Astrocyte (in vitro differentiated cells and primary cell): ENCODE results near the gene RIPOR2. TPM values are rescaled to one million over a fixed set of nuclear protein-coding genes. Genes with fewer than 3 reads are reported as not detected.

Experiments used
- DNase-seq: peaks from one replicate; pipeline ENCODE4 v3.0.0-alpha.2; 2010; ENCODE audit warnings: low read depth
- FAIRE-seq: peaks from 2 replicates; lab custom pipeline; 2011; peaks lifted over from hg19 to GRCh38; lab: Jason Lieb, UNC
- H2AFZ ChIP-seq: 2 replicates; pipeline ENCODE4 v1.6.0; 2012; ENCODE audit warnings: low read depth, low read length, inconsistent platforms
- H3K27ac ChIP-seq: 2 replicates; pipeline ENCODE4 v1.5.1; 2011; ENCODE audit warnings: low read depth, low read length, inconsistent platforms
- H3K27me3 ChIP-seq: 2 replicates; pipeline ENCODE4 v1.6.0; 2011; ENCODE audit warnings: low read length, inconsistent platforms; ENCODE audit not compliant: insufficient read depth
- H3K36me3 ChIP-seq: 2 replicates; pipeline ENCODE4 v1.5.1; 2011; ENCODE audit warnings: low read length, inconsistent platforms; ENCODE audit not compliant: insufficient read depth
- H3K4me1 ChIP-seq: 2 replicates; pipeline ENCODE4 v1.5.1; 2011; ENCODE audit warnings: low read length, inconsistent platforms; ENCODE audit not compliant: insufficient read depth
- H3K4me2 ChIP-seq: 2 replicates; pipeline ENCODE4 v1.6.0; 2012; ENCODE audit warnings: low read length, inconsistent platforms
- H3K4me3 ChIP-seq: 2 replicates; pipeline ENCODE4 v1.5.1; 2011; ENCODE audit warnings: low read depth, mild to moderate bottlenecking, low read length, inconsistent platforms; ENCODE audit not compliant: insufficient read depth
- H3K79me2 ChIP-seq: 2 replicates; pipeline ENCODE4 v1.6.0; 2012; ENCODE audit warnings: mild to moderate bottlenecking, low read length, inconsistent platforms; ENCODE audit not compliant: insufficient read depth
- H3K9ac ChIP-seq: 2 replicates; pipeline ENCODE4 v1.6.0; 2012; ENCODE audit warnings: mild to moderate bottlenecking, low read length, inconsistent platforms
- H3K9me3 ChIP-seq: 2 replicates; pipeline ENCODE4 v1.5.1; 2012; ENCODE audit warnings: low read depth, mild to moderate bottlenecking, low read length, inconsistent platforms; ENCODE audit not compliant: insufficient read depth
- H4K20me1 ChIP-seq: 2 replicates; pipeline ENCODE4 v1.6.0; 2012; ENCODE audit warnings: low read length, inconsistent platforms; ENCODE audit not compliant: insufficient read depth
- H3K27ac Mint-ChIP-seq: one replicate; pipeline ENCODE4 v1.8.0; 2021; ENCODE audit warnings: mild to moderate bottlenecking, mixed read lengths; ENCODE audit not compliant: unreplicated experiment
- H3K27me3 Mint-ChIP-seq: one replicate; pipeline ENCODE4 v1.8.0; 2021; ENCODE audit warnings: low read depth, mixed read lengths; ENCODE audit not compliant: unreplicated experiment
- H3K36me3 Mint-ChIP-seq: one replicate; pipeline ENCODE4 v1.8.0; 2021; ENCODE audit warnings: low read depth, mixed read lengths; ENCODE audit not compliant: unreplicated experiment
- H3K4me1 Mint-ChIP-seq: one replicate; pipeline ENCODE4 v1.8.0; 2021; ENCODE audit warnings: low read depth, mixed read lengths; ENCODE audit not compliant: unreplicated experiment
- H3K4me3 Mint-ChIP-seq: one replicate; pipeline ENCODE4 v1.8.0; 2021; ENCODE audit warnings: mild to moderate bottlenecking, moderate library complexity, mixed read lengths; ENCODE audit not compliant: unreplicated experiment
- H3K9me3 Mint-ChIP-seq: one replicate; pipeline ENCODE4 v1.8.0; 2021; ENCODE audit warnings: mild to moderate bottlenecking, mixed read lengths; ENCODE audit not compliant: unreplicated experiment
- EZH2 ChIP-seq: IDR thresholded peaks from 2 replicates; pipeline ENCODE4 v1.6.1; 2012; ENCODE audit warnings: mild to moderate bottlenecking, low read length, inconsistent platforms; ENCODE audit not compliant: insufficient read depth
- total RNA-seq: library from RNA; stranded (reverse); gene quantifications from 2 replicates; pipeline ENCODE4 v1.2.1, GENCODE V29; 2021
- TF ChIP-seq, protein P1 (sequence below): IDR thresholded peaks from 2 replicates; pipeline ENCODE4 v1.5.1; 2011; ENCODE audit warnings: low read depth, mild to moderate bottlenecking, inconsistent platforms, low read length, moderate library complexity; ENCODE audit not compliant: insufficient read depth

The RIPOR2 gene
- total RNA-seq, 1 donor from 2014 or later, result 0.95 TPM

DNA sequence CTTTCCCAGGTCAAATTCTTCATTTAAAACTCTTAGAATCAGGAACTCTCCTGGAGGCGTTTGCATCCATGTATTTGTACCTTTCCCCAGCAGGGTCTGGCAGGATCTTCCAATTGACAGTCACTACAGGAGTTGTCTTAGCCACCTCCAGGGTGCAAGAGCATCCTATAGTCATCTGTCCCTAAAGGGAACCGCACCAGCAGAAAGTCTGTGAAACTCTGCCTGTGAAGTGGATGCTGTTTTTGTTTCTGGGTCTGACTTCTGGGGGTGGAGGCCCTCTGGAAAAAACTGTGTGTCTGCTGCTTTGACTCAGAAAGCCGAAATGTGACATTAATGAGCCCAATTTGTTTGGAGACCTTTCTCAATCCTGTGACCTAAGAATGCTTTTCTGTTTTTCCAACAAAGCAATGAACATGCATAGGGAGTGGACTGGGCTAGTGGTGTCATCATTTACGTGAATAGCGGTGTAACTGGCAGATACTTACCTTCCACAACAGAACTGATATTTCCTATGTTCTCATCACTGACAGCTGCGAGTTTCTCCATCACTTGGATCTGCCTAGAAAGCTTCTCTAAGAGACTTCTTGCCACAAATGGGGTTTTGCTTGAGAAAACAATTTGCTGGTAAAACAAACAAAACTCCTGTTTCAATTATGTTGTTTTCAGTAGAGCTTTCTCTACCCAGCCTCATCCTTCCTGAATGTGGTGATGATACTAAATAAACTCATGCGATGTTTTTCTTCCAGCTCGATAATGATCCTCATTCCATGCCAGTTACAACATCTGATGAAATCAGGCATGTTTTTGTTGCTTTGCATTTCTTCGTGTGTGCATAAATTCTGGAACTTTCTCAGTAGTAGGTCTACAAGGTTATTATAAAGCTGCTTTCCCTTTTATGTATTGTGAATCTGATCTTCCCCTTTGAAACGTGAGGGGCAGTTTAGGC is 103.7 kb downstream of the RIPOR2 start:
- Mint-ChIP-seq H3K9me3 (peaks cover 7% of the 10 kb centered on the region), H3K36me3 (no peaks in the 10 kb centered on the region), H3K27me3 (peaks cover 5% of the 10 kb centered on the region), H3K4me3 (no peak overlapping the region), H3K27ac (no peak overlapping the region), H3K4me1 (no peaks in the 10 kb centered on the region)
- Histone ChIP-seq H3K4me1 (no peaks in the 10 kb centered on the region), H3K9me3 (no peaks in the 10 kb centered on the region), H3K79me2 (no peaks in the 10 kb centered on the region), H3K36me3 (no peaks in the 10 kb centered on the region), H3K4me3 (no peak overlapping the region), H3K27me3 (no peaks in the 10 kb centered on the region), H3K27ac (no peak overlapping the region), H3K4me2 (peak overlapping the region; percentile 5), H2AFZ (no peak overlapping the region), H4K20me1 (no peaks in the 10 kb centered on the region), H3K9ac (peak overlapping the region; percentile 3)
- DNase-seq (peak; percentile 11), FAIRE-seq (no peak)
- TF ChIP-seq, protein P1, sequence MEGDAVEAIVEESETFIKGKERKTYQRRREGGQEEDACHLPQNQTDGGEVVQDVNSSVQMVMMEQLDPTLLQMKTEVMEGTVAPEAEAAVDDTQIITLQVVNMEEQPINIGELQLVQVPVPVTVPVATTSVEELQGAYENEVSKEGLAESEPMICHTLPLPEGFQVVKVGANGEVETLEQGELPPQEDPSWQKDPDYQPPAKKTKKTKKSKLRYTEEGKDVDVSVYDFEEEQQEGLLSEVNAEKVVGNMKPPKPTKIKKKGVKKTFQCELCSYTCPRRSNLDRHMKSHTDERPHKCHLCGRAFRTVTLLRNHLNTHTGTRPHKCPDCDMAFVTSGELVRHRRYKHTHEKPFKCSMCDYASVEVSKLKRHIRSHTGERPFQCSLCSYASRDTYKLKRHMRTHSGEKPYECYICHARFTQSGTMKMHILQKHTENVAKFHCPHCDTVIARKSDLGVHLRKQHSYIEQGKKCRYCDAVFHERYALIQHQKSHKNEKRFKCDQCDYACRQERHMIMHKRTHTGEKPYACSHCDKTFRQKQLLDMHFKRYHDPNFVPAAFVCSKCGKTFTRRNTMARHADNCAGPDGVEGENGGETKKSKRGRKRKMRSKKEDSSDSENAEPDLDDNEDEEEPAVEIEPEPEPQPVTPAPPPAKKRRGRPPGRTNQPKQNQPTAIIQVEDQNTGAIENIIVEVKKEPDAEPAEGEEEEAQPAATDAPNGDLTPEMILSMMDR, result no peak
- no peak for TF ChIP-seq EZH2

DNA sequence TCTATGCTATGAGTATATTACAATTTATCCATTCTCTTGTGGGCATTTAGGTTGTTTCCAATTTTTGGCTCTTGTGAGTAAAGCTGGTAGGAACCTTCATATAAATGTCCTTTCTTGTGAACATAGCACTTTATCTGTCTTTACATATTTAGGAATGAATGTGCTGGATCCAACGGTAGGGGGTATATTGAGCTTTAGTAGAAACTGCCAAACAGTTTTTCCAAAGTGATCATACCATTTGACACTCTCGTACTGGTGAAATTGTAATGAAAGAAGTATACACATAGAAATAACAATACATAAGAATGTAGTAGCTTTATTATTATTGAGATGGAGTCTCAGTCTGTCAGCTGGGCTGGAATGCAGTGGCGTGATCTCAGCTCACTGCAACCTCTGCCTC is 106.1 kb downstream of the RIPOR2 start:
- H3K27ac Mint-ChIP-seq, result no peak overlapping the region
- H3K27me3 Mint-ChIP-seq, result peaks cover 5% of the 10 kb centered on the region
- no peaks in the 10 kb centered on the region for H3K36me3 Mint-ChIP-seq
- H4K20me1 ChIP-seq, result no peaks in the 10 kb centered on the region
- FAIRE-seq (no peak), DNase-seq (no peak)
- no peaks in the 10 kb centered on the region for H3K4me1 Mint-ChIP-seq
- no peak for TF ChIP-seq EZH2
- TF ChIP-seq, protein P1, result no peak
- H3K27me3 ChIP-seq, result no peaks in the 10 kb centered on the region
- H2AFZ ChIP-seq, result no peak overlapping the region
- no peak overlapping the region for H3K4me3 Mint-ChIP-seq
- H3K9ac ChIP-seq, result no peak overlapping the region
- H3K4me2 ChIP-seq, result no peak overlapping the region
- no peaks in the 10 kb centered on the region for H3K4me1 ChIP-seq
- H3K79me2 ChIP-seq, result no peaks in the 10 kb centered on the region
- no peak overlapping the region for H3K4me3 ChIP-seq
- H3K9me3 ChIP-seq, result no peaks in the 10 kb centered on the region
- peaks cover 3% of the 10 kb centered on the region for H3K9me3 Mint-ChIP-seq
- no peak overlapping the region for H3K27ac ChIP-seq
- no peaks in the 10 kb centered on the region for H3K36me3 ChIP-seq

DNA sequence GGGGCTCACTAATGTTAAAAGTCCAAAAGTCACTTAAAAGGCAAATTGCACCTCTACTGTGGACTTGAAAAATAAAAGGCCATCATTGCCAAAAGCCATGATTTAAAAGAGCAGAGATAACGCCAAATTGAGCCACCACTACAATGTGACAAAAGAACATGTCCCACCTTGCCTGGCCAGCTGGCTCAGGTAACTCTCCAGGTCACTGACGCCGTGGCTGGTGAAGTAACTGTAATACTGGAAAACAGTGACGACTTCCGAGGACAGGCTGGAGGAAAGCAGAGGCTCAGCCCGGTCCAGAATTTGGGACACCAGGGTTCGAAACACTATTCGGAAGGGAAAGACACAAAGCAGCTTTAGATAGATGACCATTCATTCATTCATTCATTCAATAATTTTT is 107.8 kb downstream of the RIPOR2 start:
- Mint-ChIP-seq H3K4me1 (no peaks in the 10 kb centered on the region), H3K9me3 (no peaks in the 10 kb centered on the region), H3K36me3 (no peaks in the 10 kb centered on the region), H3K27ac (no peak overlapping the region), H3K27me3 (peaks cover 5% of the 10 kb centered on the region), H3K4me3 (no peak overlapping the region)
- Histone ChIP-seq H3K4me3 (no peak overlapping the region), H3K36me3 (no peaks in the 10 kb centered on the region), H3K27me3 (no peaks in the 10 kb centered on the region), H3K27ac (no peak overlapping the region), H2AFZ (no peak overlapping the region), H3K9me3 (no peaks in the 10 kb centered on the region), H3K9ac (no peak overlapping the region), H3K4me1 (no peaks in the 10 kb centered on the region), H3K79me2 (no peaks in the 10 kb centered on the region), H4K20me1 (no peaks in the 10 kb centered on the region), H3K4me2 (no peak overlapping the region)
- TF ChIP-seq, protein P1, result no peak
- TF ChIP-seq EZH2, result no peak
- FAIRE-seq, result no peak
- DNase-seq, result no peak
